Measurements from ENCODE around the gene CDX1. TPM values are rescaled to one million over a fixed set of nuclear protein-coding genes. Genes with fewer than 3 reads are reported as not detected.

The CDX1 gene
- total RNA-seq (under 1 TPM in 1 of 4 donors, not detected in 3; 0.23 TPM), polyA plus RNA-seq (0.09 TPM)
- long read RNA-seq, donor 1 = 0 reads
- long read RNA-seq, donor 2 = 0 reads
- long read RNA-seq, donor 3 = 0 reads
- long read RNA-seq, donor 4 = 0 reads

DNA sequence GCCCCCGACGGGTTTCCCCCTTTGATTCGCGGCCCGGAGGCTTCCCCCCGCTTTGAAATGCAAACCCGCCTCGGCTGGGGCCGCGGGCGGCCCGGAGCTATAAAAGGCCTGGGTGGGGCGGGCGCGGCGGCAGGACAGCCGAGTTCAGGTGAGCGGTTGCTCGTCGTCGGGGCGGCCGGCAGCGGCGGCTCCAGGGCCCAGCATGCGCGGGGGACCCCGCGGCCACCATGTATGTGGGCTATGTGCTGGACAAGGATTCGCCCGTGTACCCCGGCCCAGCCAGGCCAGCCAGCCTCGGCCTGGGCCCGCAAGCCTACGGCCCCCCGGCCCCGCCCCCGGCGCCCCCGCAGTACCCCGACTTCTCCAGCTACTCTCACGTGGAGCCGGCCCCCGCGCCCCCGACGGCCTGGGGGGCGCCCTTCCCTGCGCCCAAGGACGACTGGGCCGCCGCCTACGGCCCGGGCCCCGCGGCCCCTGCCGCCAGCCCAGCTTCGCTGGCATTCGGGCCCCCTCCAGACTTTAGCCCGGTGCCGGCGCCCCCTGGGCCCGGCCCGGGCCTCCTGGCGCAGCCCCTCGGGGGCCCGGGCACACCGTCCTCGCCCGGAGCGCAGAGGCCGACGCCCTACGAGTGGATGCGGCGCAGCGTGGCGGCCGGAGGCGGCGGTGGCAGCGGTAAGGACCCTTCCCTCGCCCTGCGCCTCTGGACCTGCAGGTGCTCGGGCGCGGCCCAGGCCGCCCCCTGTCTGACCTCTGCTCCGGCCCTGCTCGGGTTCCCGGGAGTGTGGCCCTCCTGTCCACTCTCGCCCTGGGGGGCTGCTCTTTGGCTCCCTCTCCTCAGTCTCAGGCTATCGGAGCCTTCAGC, at the start of gene CDX1:
TSS of gene CDX1 (plus strand) at position 129 of the 862 bp plus-strand sequence. CDS start at position 228, 99 bp downstream.
- no peak within 1 kb of the TSS for H3K27ac ChIP-seq (ENCODE audit: low read length)
- no peak for ATAC-seq
- no peak within 1 kb of the TSS for H3K4me3 ChIP-seq (ENCODE audit: low read length)
- H3K27me3 ChIP-seq (ENCODE audit: control insufficient read depth, insufficient read depth) = no peaks in the 10 kb centered on the region
- intact Hi-C loops (cut with DNase I) = loop anchor here in 1 of 4 donors (10.0 kb wide), 1 partner anchor 48 kb away; no protein-coding TSS in a partner anchor
- DNase-seq = peak in 2 of 3 donors; percentile 51 to 56
- peaks cover 7% of the 10 kb centered on the region for H3K4me1 ChIP-seq (ENCODE audit: control insufficient read depth, insufficient read depth, low read length)
- no peaks in the 10 kb centered on the region for H3K9me3 ChIP-seq (ENCODE audit: control insufficient read depth, low read length)
- 56% methylated on average over 93 of the region's 93 CpGs for WGBS

GRCh38 chr5:150117945-150118560, 48.5 kb upstream of the CDX1 start:
- 83% methylated on average over 9 of the region's 9 CpGs for WGBS
- ATAC-seq (no peak), DNase-seq (no peak)
- Histone ChIP-seq H3K4me1 (ENCODE audit: control insufficient read depth, insufficient read depth, low read length) (no peaks in the 10 kb centered on the region), H3K27me3 (ENCODE audit: control insufficient read depth, insufficient read depth) (no peaks in the 10 kb centered on the region), H3K27ac (ENCODE audit: low read length) (no peak overlapping the region), H3K4me3 (ENCODE audit: low read length) (no peak overlapping the region), H3K9me3 (ENCODE audit: control insufficient read depth, low read length) (no peaks in the 10 kb centered on the region)
- intact Hi-C loops (cut with DNase I) = no loop called here

DNA sequence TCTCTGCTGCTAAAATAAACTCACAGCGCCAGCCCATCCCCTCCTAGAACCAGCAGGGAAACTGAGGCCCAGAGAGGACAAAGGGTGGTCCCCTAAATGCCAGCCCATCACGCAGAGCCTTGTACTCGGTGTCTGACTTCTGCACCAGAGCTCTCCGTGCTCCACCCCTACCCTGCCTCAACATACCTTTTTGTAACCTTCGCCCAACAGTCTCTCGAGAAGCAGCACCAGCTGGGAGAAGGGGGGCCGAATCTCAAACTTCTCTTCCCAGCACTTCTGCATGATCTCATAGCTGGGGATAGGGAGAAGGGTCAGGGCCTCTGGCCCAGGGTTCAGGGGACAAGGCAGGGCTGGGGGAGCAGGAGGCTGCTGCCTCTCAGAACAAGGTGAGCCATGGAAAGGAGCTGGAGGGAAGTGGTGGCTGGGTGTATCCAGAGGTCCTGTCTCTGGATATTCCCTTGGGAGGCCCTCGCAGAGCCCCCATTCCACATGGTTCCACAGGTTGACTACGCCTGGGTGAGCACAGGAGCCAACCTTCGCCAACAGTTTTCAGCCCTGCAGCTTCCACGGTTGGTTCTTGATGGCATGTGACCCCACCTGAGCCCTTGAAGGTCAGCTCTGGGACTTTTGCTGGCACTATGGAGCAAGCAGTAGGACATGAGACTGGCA, 47.9 kb upstream of the CDX1 start:
- H3K27ac ChIP-seq (ENCODE audit: low read length) = no peak overlapping the region
- DNase-seq = peak in 2 of 3 donors; percentile 5 to 23
- intact Hi-C loops (cut with DNase I) = no loop called here
- H3K4me3 ChIP-seq (ENCODE audit: low read length) = no peak overlapping the region
- 87% methylated on average over 11 of the region's 11 CpGs for WGBS
- no peak for ATAC-seq
- H3K27me3 ChIP-seq (ENCODE audit: control insufficient read depth, insufficient read depth) = no peaks in the 10 kb centered on the region
- H3K9me3 ChIP-seq (ENCODE audit: control insufficient read depth, low read length) = no peaks in the 10 kb centered on the region
- no peaks in the 10 kb centered on the region for H3K4me1 ChIP-seq (ENCODE audit: control insufficient read depth, insufficient read depth, low read length)

GRCh38 chr5:150119421-150120061, 47.0 kb upstream of the CDX1 start:
- WGBS = 78% methylated on average over 10 of the region's 10 CpGs
- Histone ChIP-seq H3K9me3 (ENCODE audit: control insufficient read depth, low read length) (no peaks in the 10 kb centered on the region), H3K27me3 (ENCODE audit: control insufficient read depth, insufficient read depth) (no peaks in the 10 kb centered on the region), H3K4me3 (ENCODE audit: low read length) (no peak overlapping the region), H3K4me1 (ENCODE audit: control insufficient read depth, insufficient read depth, low read length) (no peaks in the 10 kb centered on the region), H3K27ac (ENCODE audit: low read length) (no peak overlapping the region)
- ATAC-seq (no peak), DNase-seq (peak in 2 of 3 donors; percentile 10 to 55)
- intact Hi-C loops (cut with DNase I) = loop anchor here in 1 of 4 donors (10.0 kb wide), 1 partner anchor 235 kb away; the partner anchor contains the start of gene TCOF1

DNA sequence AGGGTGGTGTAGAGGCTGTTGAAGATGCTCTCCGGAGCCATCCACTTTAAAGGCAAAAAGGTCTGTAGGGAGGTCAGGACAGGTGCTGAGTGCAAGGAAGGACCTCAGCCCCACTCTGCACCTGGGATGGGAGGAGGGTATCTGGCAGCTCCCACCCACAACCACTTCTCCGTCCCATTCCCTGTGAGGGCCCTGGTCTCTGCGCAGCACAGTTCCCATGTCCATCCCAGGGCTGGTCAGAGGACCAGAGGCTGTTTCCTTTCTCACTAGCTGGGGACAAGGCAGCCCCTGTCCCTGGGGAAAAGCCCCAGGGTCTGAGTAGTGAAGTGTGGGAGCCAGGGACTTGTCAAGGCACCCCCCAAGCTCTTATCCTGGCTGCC, 46.5 kb upstream of the CDX1 start:
- H3K4me1 ChIP-seq (ENCODE audit: control insufficient read depth, insufficient read depth, low read length) = no peaks in the 10 kb centered on the region
- no peak overlapping the region for H3K27ac ChIP-seq (ENCODE audit: low read length)
- H3K9me3 ChIP-seq (ENCODE audit: control insufficient read depth, low read length) = no peaks in the 10 kb centered on the region
- no peak for ATAC-seq
- intact Hi-C loops (cut with DNase I) = loop anchor here in 1 of 4 donors (10.0 kb wide), 1 partner anchor 235 kb away; the partner anchor contains the start of gene TCOF1
- DNase-seq = peak; percentile 10 to 29 (median 29)
- no peaks in the 10 kb centered on the region for H3K27me3 ChIP-seq (ENCODE audit: control insufficient read depth, insufficient read depth)
- 90% methylated on average over 3 of the region's 3 CpGs for WGBS
- H3K4me3 ChIP-seq (ENCODE audit: low read length) = no peak overlapping the region

DNA sequence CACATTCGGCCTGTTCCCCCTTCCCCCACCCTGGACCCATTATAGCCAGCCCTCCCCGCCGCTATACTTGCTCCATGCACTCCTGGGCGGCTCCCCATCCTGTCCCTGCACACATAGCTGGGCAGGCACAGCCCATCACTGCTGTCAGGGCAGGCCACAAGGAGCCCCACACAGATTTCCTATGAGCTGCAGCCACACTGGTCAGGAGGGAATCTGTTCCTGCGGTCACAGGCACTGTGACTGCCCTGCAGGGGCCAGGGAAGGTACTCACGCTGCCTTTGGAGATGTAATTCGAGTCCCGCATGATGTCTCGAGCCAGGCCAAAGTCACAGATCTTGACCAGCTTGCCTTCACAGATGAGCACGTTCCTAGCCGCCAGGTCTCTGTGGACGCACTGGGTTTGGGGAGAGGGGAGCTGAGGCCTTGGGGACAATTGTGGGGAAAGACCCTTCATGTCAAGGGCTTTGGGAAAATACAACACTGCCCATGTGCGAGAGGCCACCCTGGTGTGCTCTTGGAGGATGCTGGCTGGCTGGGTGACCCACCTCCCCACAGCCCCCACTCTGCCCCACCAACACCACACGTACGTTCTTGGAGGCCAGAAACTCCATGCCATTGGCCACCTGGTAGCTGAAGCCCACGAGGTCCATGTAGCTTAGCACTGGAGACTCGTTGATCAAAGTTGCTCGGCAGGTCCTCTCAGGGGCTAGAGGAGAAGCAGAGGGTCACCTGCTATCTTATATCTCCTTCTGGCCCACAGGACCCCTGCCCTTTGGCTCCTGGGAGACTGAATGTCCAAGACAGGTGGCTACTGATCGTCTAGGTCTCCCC, 45.7 kb upstream of the CDX1 start:
- DNase-seq (peak in 2 of 3 donors; percentile 3 to 35), ATAC-seq (no peak)
- H3K27me3 ChIP-seq (ENCODE audit: control insufficient read depth, insufficient read depth) = no peaks in the 10 kb centered on the region
- 82% methylated on average over 19 of the region's 19 CpGs for WGBS
- no peak overlapping the region for H3K4me3 ChIP-seq (ENCODE audit: low read length)
- H3K9me3 ChIP-seq (ENCODE audit: control insufficient read depth, low read length) = no peaks in the 10 kb centered on the region
- H3K27ac ChIP-seq (ENCODE audit: low read length) = no peak overlapping the region
- intact Hi-C loops (cut with DNase I) = loop anchor here in 1 of 4 donors (10.0 kb wide), 1 partner anchor 234 kb away; the partner anchor contains the start of gene TCOF1
- H3K4me1 ChIP-seq (ENCODE audit: control insufficient read depth, insufficient read depth, low read length) = no peaks in the 10 kb centered on the region

- intact Hi-C loops (cut with DNase I) = loop anchor here in 1 of 4 donors (10.0 kb wide), 1 partner anchor 233 kb away; the partner anchor contains the start of gene TCOF1
- no peaks in the 10 kb centered on the region for H3K9me3 ChIP-seq (ENCODE audit: control insufficient read depth, low read length)
- no peak overlapping the region for H3K4me3 ChIP-seq (ENCODE audit: low read length)
- no peak for ATAC-seq
- no peak overlapping the region for H3K27ac ChIP-seq (ENCODE audit: low read length)
- WGBS = 92% methylated on average over 14 of the region's 14 CpGs
- no peaks in the 10 kb centered on the region for H3K27me3 ChIP-seq (ENCODE audit: control insufficient read depth, insufficient read depth)
- H3K4me1 ChIP-seq (ENCODE audit: control insufficient read depth, insufficient read depth, low read length) = no peaks in the 10 kb centered on the region
- peak in 2 of 3 donors; percentile 30 to 42 for DNase-seq
Measured at GRCh38 chr5:150121448-150122157, 45.0 kb upstream of the CDX1 start.

GRCh38 chr5:150122158-150122510, 44.4 kb upstream of the CDX1 start:
- Histone ChIP-seq H3K4me3 (ENCODE audit: low read length) (no peak overlapping the region), H3K27ac (ENCODE audit: low read length) (no peak overlapping the region), H3K27me3 (ENCODE audit: control insufficient read depth, insufficient read depth) (no peaks in the 10 kb centered on the region), H3K4me1 (ENCODE audit: control insufficient read depth, insufficient read depth, low read length) (no peaks in the 10 kb centered on the region), H3K9me3 (ENCODE audit: control insufficient read depth, low read length) (no peaks in the 10 kb centered on the region)
- 59% methylated on average over 5 of the region's 5 CpGs for WGBS
- intact Hi-C loops (cut with DNase I) = loop anchor here in 1 of 4 donors (10.0 kb wide), 1 partner anchor 233 kb away; the partner anchor contains the start of gene TCOF1
- no peak for ATAC-seq
- DNase-seq = peak; percentile 18 to 68 (median 54)

Data from right cardiac atrium (tissue), 5 donors.